Stromal cell of bone marrow (primary cell): ENCODE data around the gene PAQR9.

Source experiments
- DNase-seq: peaks from one replicate; pipeline ENCODE4 v3.0.0-alpha.2; 2012; ENCODE audit warnings: low read depth

The PAQR9 gene

GRCh38 chr3:142914286-142914811, 49.1 kb downstream of the PAQR9 start:
- no peak for DNase-seq

- DNase-seq: no peak
These were observed 50.0 kb downstream of the PAQR9 start for GRCh38 chr3:142913432-142913831.

- DNase-seq: peak; percentile 13
These were observed 50.9 kb downstream of the PAQR9 start for GRCh38 chr3:142912402-142913172.
